ENCODE data around the gene TPM4.

DNA sequence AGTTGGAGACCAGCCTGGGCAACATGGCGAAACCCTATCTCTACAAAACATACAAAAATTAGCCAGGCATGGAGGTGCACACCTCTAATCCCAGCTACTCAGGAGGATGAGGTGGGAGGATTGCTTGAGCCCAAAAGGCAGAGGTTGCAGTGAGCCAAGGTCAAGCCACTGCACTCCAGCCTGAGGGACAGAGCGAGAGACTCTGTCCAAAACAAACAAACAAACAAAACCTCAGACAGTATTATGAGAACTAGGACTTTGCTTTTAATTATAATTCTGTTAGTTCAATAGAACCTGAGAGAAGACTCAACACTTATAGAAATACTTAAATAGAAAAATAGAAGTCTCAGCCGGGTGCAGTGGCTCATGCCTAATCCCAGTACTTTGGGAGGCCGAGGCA, 31.1 kb upstream of the TPM4 start:
- TF ChIP-seq, protein P1, sequence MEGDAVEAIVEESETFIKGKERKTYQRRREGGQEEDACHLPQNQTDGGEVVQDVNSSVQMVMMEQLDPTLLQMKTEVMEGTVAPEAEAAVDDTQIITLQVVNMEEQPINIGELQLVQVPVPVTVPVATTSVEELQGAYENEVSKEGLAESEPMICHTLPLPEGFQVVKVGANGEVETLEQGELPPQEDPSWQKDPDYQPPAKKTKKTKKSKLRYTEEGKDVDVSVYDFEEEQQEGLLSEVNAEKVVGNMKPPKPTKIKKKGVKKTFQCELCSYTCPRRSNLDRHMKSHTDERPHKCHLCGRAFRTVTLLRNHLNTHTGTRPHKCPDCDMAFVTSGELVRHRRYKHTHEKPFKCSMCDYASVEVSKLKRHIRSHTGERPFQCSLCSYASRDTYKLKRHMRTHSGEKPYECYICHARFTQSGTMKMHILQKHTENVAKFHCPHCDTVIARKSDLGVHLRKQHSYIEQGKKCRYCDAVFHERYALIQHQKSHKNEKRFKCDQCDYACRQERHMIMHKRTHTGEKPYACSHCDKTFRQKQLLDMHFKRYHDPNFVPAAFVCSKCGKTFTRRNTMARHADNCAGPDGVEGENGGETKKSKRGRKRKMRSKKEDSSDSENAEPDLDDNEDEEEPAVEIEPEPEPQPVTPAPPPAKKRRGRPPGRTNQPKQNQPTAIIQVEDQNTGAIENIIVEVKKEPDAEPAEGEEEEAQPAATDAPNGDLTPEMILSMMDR (IDR thresholded peaks at IDR 0.05), result no peak
- TF ChIP-seq EP300 (IDR thresholded peaks at IDR 0.05) (no peak), POLR2A (IDR thresholded peaks at IDR 0.05) (no peak)
